HG03039 (cell line): Measurements from ENCODE around the gene SNRPD2.
A peak's percentile ranks its signal among the peaks of the same experiment; 100 is the strongest.
"Not testable (repeated sequence)": the region's sequence is repeated elsewhere in the genome, so short reads cannot be mapped to it uniquely, and the experiment has no call there.

Source experiments
- ATAC-seq: cut with Tn5 transposase; IDR thresholded peaks from one replicate; pipeline ENCODE4 v1.9.1; 2021; ENCODE audit warnings: mild to moderate bottlenecking, moderate library complexity; ENCODE audit not compliant: unreplicated experiment

Gene SNRPD2

DNA sequence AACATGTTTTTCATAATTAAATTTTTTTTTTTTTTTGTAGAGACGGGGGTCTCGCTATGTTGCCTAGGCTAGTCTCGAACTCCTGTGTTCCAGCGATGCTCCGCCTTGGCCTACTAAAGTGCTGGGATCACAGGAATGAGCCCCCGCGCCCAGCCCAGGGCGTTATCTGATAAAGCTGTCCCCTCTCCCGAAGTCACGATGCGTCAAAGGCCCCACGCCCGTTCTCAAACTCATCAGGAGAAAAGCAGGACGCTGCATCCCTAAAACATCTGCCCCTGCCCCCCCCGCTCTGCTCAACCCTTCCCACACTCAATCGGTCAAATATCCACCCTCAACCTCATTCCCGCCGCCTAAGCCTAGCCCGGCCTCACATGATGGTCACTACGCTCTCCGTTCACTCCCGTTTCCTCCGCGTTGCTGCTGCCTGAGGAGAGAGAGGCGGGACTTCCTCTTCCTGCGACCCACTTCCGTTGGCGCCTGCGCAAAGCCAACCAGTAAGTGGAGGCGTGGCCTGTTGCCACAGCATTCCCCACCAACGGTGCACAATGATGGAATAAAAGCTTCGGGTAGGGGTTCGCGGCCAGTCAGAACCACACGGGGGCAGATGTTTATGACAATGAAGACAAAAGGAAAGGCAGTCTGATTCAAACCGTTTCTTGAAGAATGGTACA is at the start of gene SNRPD2:
SNRPD2 (minus strand) TSS at position 438 of the 671 bp plus-strand sequence; CDS start at position 373, 65 bp downstream.
- peak; percentile 56 for ATAC-seq

DNA sequence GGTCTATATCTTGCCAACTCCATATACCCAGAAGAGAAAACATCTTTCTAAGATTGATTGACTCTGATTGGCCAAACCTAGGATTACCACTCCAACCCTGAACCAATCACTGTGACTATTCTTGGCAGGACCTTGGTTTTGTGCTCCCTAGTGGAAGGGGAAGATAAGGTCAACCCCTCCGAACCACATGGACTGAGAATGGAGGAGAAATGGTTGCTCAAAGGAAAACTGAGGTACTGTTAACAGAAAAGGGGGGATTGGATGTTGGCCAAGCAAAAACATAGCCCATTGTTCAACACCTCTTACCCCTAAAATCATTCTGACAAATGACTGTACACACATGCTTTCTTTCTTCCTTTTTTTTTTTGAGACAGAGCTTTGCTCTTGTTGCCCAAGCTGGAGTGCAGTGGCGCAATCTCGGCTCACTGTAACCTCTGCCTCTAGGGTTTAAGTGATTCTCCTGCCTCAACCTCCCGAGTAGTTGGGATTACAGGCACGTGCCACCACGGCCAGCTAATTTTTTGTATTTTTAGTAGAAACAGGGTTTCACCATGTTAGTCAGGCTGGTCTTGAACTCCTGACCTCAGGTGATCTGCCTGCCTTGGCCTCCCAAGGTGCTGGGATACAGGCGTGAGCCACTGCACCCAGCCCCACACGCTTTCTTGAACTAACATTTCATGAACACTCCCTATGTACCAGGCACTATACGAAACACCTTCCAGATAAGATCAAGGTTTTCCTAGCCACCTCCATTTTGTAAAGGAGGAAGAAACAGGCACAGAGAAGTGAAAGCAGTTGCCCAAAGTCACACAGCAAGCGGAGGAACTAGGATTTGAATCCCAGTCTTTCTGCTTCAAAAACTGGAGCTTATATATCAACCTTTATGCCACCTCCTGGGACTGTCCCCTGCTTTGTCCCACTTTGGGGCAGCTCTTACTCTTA is 48.0 kb upstream of the SNRPD2 start:
- no peak for ATAC-seq

DNA sequence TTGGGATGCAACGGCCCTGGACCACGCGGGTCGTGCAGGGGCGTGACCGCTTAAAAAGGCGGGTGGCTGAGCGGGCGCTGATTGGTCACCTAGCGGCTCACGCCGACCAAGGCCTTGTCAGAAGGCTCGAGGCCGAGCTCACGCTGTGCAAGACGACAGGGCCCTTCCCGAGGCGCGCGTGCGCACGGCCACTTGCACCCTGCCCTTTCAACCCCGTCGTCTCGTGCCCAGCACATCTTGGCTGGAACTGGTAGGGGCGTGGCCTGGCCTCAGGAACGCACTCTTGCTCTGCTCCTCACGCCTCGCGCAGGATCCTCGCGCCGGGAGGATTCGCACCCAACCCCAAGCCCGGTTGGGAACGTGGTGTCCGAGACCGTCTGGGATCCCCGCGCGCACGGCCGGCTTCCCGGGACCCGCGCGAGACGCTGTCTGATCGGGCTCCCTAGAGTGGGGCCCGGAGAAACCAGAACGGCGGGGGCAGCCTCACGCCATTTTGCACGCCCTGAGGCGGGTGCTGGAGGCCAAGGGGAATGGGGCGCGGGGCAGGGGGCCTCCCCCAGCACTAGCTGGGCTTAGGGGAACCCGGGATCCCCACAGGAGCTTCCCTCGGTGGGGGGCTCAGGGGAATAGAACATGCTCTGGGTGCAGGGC is 41.5 kb upstream of the SNRPD2 start, which contains the start of gene MEIOSIN:
MEIOSIN (plus strand) TSS at position 280 of the 651 bp plus-strand sequence. CDS start 1,938 bp downstream, outside the sequence.
- ATAC-seq: no peak

DNA sequence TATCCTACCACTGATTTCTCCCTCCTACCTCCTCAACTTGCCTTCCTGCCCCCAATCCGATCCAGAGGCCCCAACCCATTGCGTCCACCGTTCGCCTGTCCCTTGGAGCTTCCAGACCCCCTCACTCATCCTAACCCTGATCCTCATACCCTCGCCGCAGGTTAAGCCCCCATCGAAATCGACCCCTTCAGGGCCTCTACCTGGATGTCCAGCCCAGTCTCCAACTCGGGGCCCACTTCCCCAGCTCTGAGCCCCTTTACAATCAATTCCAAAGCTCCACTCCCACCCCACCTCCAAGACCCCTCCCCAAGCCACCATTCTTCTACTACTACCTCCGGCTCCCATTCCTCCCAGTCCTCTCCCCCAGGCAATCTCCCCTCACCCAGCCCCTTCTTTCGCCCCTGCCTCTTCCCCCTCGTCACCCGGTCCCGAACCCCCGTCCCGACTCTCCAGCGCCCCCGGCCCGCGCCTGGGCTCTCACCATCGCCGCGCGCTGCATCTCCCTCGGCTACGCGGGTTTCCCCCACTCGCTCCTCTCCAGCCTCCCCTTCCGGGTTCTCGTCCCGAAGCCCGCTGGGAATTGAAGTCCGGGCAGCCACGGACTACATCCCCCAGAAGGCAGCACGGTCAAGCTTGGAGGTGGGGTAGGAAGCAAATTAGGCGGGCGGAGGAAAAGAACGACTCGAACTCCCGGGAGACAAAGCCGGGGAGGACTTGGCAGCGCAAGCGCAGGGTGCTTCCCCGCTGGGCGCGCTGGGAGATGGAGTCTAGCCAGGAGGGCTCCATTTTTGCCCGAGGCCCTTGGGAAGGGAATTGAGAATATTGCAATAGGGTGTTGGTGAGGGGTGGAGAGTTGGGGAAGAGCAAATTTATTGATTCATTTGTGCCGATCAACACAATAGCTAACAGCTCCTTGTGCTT is 38.9 kb upstream of the SNRPD2 start, which contains the start of gene FBXO46:
FBXO46 (minus strand) TSS at position 529 of the 921 bp plus-strand sequence. CDS start 17,401 bp downstream, outside the sequence.
- peak; percentile 86 for ATAC-seq

DNA sequence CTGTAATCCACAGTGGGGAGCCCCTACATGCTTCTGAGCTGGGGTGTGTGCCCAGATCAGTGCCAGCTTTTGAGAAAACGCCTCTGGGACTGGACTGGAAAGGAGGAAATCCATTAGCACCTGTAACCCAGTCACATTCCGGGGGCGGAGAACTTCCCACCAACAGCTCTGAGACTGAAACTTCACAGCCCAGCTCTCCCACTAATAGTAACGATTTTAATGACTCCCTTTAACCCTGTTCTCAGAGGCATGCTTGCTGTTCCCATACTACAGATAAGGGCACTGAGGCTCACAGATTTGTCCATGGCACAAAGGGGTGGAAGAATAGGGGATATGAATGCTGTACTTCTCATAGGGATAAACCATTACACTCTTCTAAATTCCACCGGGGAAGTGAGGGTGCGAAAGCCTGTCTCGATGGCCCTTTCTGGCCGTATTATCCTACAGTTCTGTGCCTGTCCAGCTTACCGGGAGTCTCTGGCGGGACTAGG is 38.1 kb upstream of the SNRPD2 start:
- no peak for ATAC-seq

DNA sequence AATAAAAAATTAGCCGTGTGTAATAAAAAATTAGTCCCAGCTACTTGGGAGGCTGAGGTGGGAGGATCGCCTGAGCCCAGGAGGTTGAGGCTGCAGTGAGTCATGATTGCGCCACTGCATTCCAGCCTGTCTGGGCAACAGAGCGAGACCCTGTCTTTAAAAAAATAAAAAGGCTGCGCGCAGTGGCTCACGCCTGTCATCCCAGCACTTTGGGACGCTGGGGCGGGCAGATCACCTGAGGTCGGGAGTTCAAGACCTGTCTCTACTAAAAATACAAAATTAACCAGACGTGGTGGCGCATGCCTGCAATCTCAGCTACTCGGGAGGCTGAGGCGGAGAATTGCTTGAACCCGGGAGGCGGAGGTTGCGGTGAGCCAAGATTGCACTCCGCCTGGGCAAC is 36.9 kb upstream of the SNRPD2 start:
- not testable (repeated sequence) for ATAC-seq

DNA sequence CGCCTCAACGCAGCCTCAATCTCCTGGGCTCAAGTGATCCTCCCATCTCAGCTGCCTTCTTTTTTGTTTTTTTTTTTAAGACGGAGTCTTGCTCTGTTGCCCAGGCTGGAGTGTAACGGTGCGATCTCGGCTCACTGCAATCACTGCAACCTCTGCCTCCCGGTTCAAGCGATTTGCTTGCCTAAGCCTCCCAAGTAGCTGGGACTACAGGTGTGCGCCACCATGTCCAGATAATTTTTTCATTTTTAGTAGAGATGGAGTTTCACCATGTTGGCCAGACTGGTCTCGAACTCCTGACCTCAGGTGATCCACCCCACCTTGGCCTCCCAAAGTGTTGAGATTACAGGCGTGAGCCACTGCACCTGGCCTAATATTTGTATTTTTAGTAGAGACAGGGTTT is 28.3 kb upstream of the SNRPD2 start:
- ATAC-seq: not testable (repeated sequence)

DNA sequence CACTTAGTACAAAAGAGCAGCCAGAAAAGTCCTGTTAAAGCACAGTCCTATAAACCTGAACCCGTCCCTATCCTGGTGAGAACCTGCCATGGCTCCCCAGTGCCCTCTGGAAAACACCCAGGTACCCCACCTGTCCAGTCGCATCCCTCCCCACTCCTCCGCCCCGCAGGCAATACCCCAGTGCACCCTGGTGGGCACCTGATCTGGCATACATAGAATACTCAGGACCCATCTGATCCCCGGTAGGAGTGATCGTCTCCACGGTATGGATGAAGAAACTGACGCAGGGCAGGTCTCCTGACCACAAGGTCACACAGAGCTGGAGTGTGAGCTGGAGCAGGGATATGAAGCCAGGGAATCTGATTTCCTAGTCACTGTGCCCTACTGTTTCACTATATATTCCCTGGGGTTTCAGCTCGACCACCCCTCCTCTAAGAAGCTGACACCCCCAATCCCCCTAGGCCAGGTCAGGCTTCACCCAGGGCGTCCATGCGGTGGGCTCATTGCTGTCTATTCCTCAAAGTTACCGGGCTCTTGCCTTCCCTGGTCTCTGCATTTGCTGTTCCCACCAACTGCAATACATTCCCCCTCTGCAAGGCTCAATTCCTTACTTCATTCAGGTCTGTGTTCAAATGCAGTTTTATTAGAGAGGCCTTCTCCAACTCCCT is 26.4 kb upstream of the SNRPD2 start:
- ATAC-seq: no peak

DNA sequence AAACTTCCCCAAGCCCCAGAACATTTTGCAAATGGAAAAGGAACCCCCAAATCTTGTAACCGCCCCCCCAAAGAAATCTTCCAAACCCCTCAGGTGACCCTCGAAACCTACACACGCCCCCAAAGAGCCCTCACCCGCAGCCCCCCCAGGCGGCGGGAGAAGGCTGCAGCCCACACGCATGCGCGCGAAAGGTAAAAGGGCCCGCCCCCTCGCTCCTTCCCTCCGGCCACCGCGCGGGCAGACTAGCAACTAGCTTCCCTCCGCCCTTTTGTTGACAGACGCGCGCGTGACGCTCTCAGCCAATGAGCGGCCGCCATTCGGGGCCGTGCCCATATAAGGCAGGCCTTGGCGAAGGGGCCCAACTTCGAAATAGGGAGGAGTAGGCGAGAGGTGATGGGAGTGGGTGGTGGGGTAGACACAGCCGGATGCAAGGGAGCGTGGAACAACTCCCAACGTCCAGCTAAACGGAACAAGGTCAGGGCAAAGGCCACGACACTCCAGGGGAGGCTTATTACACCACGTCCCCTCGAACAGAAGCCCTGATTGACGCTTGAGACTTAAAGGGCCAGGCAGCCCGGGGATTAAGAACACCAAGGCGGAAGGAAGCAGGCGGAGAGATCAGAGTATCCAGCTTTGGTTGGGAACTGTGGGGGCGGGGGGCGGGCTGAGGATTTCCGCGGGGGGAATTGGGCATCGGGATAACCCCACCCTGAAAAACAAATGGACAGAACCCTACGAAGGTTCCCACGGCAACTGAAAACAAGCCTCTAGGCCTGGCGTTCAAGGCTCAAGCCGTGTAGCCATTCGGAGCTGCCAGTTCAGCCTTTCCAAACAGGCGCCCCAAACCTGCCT is 25.6 kb upstream of the SNRPD2 start:
- peak; percentile 87 for ATAC-seq

DNA sequence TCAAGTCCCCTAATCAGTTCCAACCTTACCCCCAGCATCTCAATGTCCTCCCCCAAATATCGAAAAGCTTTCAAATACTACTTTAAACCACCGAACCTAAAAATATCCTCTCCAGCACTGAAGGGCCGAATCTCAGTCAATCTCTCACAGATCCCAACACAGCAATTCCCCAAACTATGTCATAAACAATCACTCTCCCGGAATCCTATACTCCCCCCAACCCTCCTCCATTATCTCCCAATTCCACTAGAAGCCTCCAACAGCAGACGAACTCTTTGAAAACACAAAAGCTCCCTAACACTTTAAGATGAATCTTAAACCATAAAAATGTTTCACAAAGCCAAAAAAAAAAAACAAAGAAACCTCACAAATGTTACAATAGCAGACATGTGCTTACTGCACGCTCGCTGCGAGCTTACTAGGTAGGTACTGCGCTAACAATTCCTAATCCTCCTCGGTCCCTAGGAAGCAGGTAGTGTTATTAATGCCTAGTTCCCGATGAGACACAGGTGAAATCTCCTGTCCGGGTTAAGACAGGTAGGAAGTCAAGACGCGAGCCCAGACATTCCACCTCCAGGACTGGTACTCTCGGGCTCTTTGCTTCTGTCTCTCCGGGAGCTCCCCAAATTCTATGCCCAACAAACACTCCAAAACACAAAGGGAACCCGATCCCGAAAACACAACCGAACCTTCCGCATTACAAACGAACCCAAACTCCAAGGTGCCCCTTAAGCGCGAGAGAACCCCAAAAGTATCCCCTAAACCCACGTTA is 24.8 kb upstream of the SNRPD2 start:
- ATAC-seq: no peak

DNA sequence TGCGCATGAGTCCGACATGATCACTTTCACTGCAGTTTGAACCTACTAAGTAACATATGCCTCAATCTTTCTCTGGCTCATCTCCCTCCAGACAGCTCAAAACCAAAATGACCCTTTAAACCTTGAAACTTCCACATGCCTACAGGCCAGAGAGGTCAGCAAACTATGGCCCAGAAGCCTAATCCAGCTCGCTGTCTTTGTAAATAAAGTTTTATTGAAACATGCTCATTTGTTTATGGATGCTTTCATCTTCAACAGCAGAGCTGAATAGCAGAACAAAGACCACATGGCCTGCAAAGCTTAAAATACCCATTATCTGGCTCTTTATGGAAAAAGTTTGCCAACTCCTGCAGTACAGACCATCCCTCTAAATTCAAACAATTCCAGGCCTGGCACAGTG is 23.4 kb upstream of the SNRPD2 start:
- no peak for ATAC-seq

DNA sequence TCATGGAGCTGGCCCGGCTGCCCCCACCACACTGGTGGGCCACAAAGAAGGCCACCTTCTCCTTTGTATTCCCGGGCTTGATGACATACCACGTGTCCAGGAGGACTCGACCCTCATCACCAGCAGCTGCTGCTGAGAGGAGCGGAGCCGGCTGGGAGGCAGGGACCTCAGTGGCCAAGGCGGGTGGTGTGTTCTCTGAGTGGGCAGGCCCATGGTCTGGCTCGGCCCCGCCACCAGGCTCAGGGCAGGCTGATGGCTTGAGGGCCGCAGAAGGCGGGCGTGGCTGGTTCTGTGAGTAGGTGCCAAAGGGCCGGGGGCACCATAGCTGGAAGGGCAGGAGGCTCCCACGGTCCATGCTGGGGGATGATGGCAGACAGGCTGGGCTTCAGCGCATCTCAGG is 21.4 kb upstream of the SNRPD2 start:
- ATAC-seq: no peak

DNA sequence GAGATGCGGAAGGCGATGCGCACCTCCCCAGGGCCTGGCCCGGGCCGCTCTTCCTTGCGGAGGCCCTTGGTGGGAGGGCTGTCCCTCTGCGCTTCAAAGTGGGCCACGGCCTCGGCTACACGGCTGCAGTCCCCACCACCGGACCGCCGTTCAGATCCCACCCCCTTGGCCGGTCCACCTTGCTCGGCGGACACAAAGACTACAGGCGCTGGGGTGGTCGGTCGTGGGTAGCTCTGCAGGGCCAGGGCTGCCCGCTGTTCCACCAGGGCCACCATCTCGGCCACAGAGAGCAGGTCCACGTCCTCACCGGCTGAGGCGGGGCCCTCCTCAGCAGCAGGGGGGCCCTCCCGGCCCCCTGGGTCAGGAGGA is 20.9 kb upstream of the SNRPD2 start:
- no peak for ATAC-seq

DNA sequence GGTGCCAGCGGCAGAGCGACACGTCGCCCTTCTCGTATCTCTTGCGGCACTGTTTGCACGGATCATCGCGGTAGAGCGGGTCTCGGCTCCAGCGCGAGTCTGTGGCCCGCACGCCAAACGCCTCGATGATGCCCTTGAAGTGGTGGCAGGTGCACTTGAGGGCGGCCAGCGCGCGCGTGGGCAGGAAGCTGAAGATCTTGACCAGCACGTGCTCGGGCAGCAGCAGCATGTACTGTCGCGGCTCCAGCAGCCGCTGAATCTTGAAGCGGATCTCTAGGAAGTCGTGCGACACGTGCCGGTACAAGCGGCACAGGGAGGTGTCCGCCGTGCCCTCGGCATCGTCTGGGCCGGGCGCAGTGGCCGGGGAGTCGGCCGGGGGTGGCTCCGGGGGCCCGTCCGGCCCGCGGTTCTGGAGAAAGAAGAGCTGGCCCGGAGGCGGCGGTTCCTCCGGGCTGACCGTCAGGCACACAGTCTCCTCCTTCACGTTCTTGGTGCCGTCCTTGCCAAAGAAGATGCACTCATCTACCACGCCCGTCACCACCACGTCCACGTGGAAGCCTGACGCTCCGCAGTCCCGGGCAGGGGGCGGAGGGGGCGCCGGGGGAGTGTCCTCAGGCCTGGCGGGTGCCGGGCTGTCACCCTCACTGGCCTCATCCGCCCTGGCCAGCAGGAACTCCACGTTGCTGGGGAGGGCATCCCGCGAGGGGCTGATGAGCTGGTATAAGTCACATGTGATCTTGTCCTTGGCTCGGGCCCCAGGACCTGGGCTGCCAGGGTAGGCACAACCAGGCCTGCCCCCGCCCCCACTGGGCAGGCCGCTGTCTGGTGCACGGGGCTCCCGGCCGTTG is 20.3 kb upstream of the SNRPD2 start:
- ATAC-seq: no peak

DNA sequence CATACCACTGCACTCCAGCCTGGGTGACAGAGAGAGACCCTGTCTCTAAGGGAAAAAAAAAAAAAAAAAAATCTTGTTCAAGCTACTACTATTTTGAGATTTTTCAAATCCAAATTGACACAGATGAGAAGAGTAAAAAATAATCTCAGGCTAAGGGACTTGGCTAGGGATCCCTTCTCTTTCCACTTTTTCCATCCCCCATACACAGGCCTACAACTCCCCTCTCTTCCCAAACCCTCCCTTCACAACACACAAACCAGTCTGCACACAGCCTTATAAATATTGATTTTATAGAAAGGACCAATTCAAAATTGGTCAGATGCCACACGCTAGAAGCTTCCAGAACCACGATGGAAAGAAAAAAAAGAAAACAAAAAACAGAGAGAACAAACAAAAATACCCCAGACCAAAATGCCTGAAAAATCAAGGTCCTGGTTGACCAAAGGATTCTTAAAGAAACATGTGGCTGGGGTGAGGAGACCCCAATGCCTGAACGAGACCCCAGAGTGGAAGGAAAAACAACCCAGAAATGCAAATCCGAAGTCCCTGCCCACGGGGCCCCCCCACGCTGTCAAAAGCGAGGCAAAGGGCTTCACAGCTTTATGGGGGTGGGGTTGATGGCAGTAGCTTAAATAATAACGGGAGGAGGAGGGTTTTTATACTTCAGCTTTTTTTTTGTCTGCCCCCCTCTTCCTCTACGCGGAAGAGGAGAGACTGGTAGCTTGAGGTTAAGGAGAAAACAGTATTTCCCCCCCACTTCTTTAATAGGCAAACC is 18.8 kb upstream of the SNRPD2 start:
- ATAC-seq: no peak

DNA sequence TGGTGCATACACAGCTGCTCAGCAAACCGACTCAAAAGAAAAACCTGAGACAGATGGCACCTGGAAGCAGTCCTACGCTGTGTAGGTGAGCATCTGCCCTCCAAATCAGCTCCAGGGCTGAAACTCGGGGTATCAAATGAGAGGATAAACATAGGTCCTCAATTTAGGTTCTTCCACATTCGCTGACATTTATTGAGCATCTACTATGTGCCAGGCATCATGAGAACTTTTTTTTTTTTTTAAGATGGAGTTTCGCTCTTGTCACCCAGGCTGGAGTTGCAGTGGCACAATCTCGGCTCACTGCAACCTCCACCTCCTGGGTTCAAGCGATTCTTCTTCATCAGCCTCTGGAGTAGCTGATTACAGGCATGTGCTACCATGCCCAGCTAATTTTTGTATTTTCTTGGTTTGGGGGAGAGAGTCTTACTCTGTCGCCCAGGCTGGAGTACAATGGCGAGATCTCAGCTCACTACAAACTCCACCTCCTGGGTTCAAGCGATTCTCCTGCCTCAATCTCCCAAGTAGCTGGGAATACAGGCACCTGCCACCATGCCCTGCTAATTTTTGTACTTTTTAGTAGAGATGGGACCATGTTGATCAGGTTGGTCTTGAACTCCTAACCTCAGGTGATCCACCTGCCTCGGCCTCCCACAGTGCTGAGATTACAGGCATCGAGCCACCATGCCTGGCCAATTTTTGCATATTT is 14.1 kb upstream of the SNRPD2 start:
- ATAC-seq: no peak
